H1 (cell line): ENCODE results near the gene CRYGN. TPM values are rescaled to one million over a fixed set of nuclear protein-coding genes. Genes with fewer than 3 reads are reported as not detected.

Experiments used
- CTCF ChIA-PET: fragments of 300-600 bp; sonication (Branson Sonifier 250); formaldehyde crosslinking; loops from one replicate; lab custom pipeline; 2021; ENCODE audit not compliant: partially characterized antibody; lab: Charles Lee
- POLR2A ChIA-PET: fragments of 300-600 bp; sonication (Branson Sonifier 250); formaldehyde crosslinking; loops from one replicate; lab custom pipeline; 2021; ENCODE audit warnings: inconsistent platforms; ENCODE audit not compliant: partially characterized antibody; lab: Charles Lee
- DNase-seq, 2 experiments: peaks; one replicate each; pipeline versions ENCODE4 v3.0.0 to v3.0.0-alpha.2; 2010 to 2022; ENCODE audit warnings: low spot score in 2 of 2, low read depth in 1 of 2, mixed read lengths in 1 of 2
- FAIRE-seq: peaks from 2 replicates; lab custom pipeline; 2011; peaks lifted over from hg19 to GRCh38; lab: Jason Lieb, UNC
- H2AFZ ChIP-seq: 2 replicates; pipeline ENCODE4 v1.8.1; 2012; ENCODE audit warnings: low read length, inconsistent platforms
- H2AK5ac ChIP-seq: 2 replicates; pipeline ENCODE4 v1.6.1; 2013; ENCODE audit warnings: low read depth, low read length
- H2BK120ac ChIP-seq: replicated peaks from 2 replicates; pipeline ENCODE3; 2013; ENCODE audit warnings: low read depth, low read length, inconsistent platforms
- H2BK12ac ChIP-seq: 2 replicates; pipeline ENCODE4 v1.6.1; 2013; ENCODE audit warnings: low read depth, low read length
- H2BK15ac ChIP-seq: 2 replicates; pipeline ENCODE4 v1.6.1; 2013; ENCODE audit warnings: low read length
- H2BK20ac ChIP-seq: 2 replicates; pipeline ENCODE4 v1.6.1; 2013; ENCODE audit warnings: low read length
- H2BK5ac ChIP-seq: 2 replicates; pipeline ENCODE4 v1.6.1; 2013; ENCODE audit warnings: low read depth, low read length
- H3K14ac ChIP-seq: 2 replicates; pipeline ENCODE4 v1.6.1; 2013; ENCODE audit warnings: inconsistent platforms; ENCODE audit not compliant: insufficient read length
- H3K18ac ChIP-seq: 2 replicates; pipeline ENCODE4 v1.6.1; 2013; ENCODE audit warnings: low read length; ENCODE audit errors: extremely low read depth
- H3K23ac ChIP-seq: 2 replicates; pipeline ENCODE4 v1.6.1; 2013; ENCODE audit warnings: inconsistent platforms; ENCODE audit not compliant: insufficient read length
- H3K23me2 ChIP-seq: 2 replicates; pipeline ENCODE4 v1.6.1; 2013; ENCODE audit warnings: low read depth, low read length
- H3K27ac ChIP-seq: 2 replicates; pipeline ENCODE4 v1.6.1; 2011; ENCODE audit warnings: low read depth, low read length, inconsistent platforms
- H3K27me3 ChIP-seq, 4 experiments: replicated peaks in 1 of 4; 1 replicate in 1 of 4; 2 replicates in 3 of 4; pipeline versions ENCODE4 v1.6.1 to v1.8.1; 2011 to 2013; ENCODE audit warnings: low read length in 3 of 4, mild to moderate bottlenecking in 3 of 4, inconsistent platforms in 2 of 4, mixed read lengths in 2 of 4, moderate library complexity in 1 of 4; ENCODE audit not compliant: control insufficient read depth in 3 of 4, insufficient read depth in 3 of 4; ENCODE audit errors: extremely low read depth in 1 of 4
- H3K36me3 ChIP-seq, 4 experiments: 2 replicates each; pipeline versions ENCODE4 v1.6.1 to v1.8.1; 2011 to 2013; ENCODE audit warnings: mild to moderate bottlenecking in 4 of 4, low read length in 3 of 4, moderate library complexity in 2 of 4, control low read depth in 1 of 4, inconsistent platforms in 1 of 4; ENCODE audit not compliant: insufficient read depth in 4 of 4, control insufficient read depth in 2 of 4
- H3K4ac ChIP-seq: replicated peaks from 2 replicates; pipeline ENCODE3; 2013; ENCODE audit warnings: low read length, low read depth, mixed read lengths, inconsistent platforms; ENCODE audit not compliant: insufficient read length
- H3K4me1 ChIP-seq, 4 experiments: replicated peaks in 1 of 4; 1 replicate in 1 of 4; 2 replicates in 3 of 4; pipeline versions ENCODE4 v1.6.1 to v1.8.1; 2011 to 2013; ENCODE audit warnings: low read length in 3 of 4, inconsistent platforms in 2 of 4, mixed read lengths in 1 of 4; ENCODE audit not compliant: insufficient read depth in 4 of 4, control insufficient read depth in 3 of 4
- H3K4me2 ChIP-seq, 2 experiments: 2 replicates each; pipeline versions ENCODE4 v1.6.1 to v1.8.1; 2011 to 2013; ENCODE audit warnings: low read depth in 2 of 2, low read length in 2 of 2, control low read depth in 1 of 2, inconsistent platforms in 1 of 2, mild to moderate bottlenecking in 1 of 2; ENCODE audit not compliant: insufficient read depth in 1 of 2
- H3K4me3 ChIP-seq, 4 experiments: fragments of 200-600, 300-600 bp in 1 of 4; sonication (generic), shearing (Covaris generic), sonication (Bioruptor Twin) in 1 of 4; 2 replicates each; pipeline versions ENCODE4 v1.5.1 to v1.8.1; 2011 to 2016; ENCODE audit warnings: low read length in 4 of 4, low read depth in 3 of 4, control low read depth in 2 of 4, inconsistent platforms in 2 of 4, mild to moderate bottlenecking in 2 of 4, mixed read lengths in 1 of 4, moderate library complexity in 1 of 4; ENCODE audit not compliant: insufficient read depth in 2 of 4; ENCODE audit errors: extremely low read depth in 1 of 4
- H3K56ac ChIP-seq: replicated peaks from 2 replicates; pipeline ENCODE3; 2013; ENCODE audit warnings: low read depth, mild to moderate bottlenecking, mixed read lengths, low read length, inconsistent platforms; ENCODE audit not compliant: insufficient read length
- H3K79me1 ChIP-seq: 2 replicates; pipeline ENCODE4 v1.6.1; 2013; ENCODE audit warnings: low read depth, low read length, control low read depth
- H3K79me2 ChIP-seq, 2 experiments: 2 replicates each; pipeline versions ENCODE4 v1.6.1 to v1.8.1; 2012 to 2013; ENCODE audit warnings: low read length in 2 of 2, mild to moderate bottlenecking in 2 of 2, inconsistent platforms in 1 of 2; ENCODE audit not compliant: insufficient read depth in 2 of 2, control insufficient read depth in 1 of 2
- H3K9ac ChIP-seq, 4 experiments: replicated peaks in 1 of 4; 1 replicate in 1 of 4; 2 replicates in 3 of 4; pipeline versions ENCODE4 v1.6.1 to v1.8.1; 2011 to 2013; ENCODE audit warnings: low read depth in 3 of 4, low read length in 3 of 4, control low read depth in 2 of 4, mild to moderate bottlenecking in 2 of 4, moderate library complexity in 2 of 4, inconsistent platforms in 1 of 4; ENCODE audit errors: extremely low read depth in 1 of 4
- H3K9me3 ChIP-seq, 2 experiments: 2 replicates each; pipeline versions ENCODE4 v1.6.1 to v1.8.1; 2012 to 2013; ENCODE audit warnings: mild to moderate bottlenecking in 2 of 2, moderate library complexity in 2 of 2, control low read depth in 1 of 2, inconsistent platforms in 1 of 2, low read depth in 1 of 2, low read length in 1 of 2, mixed read lengths in 1 of 2; ENCODE audit not compliant: insufficient read depth in 2 of 2
- H4K20me1 ChIP-seq, 2 experiments: replicated peaks in 1 of 2; 2 replicates each; pipeline versions ENCODE3 to v1.8.1; 2011 to 2013; ENCODE audit warnings: inconsistent platforms in 2 of 2, low read length in 2 of 2, mild to moderate bottlenecking in 1 of 2; ENCODE audit not compliant: insufficient read depth in 2 of 2, control insufficient read depth in 1 of 2
- H4K5ac ChIP-seq: 2 replicates; pipeline ENCODE4 v1.6.1; 2013; ENCODE audit warnings: low read length, low read depth, mixed read lengths, inconsistent platforms; ENCODE audit not compliant: insufficient read length
- H4K8ac ChIP-seq: 2 replicates; pipeline ENCODE4 v1.8.0; 2013; ENCODE audit warnings: mild to moderate bottlenecking, moderate library complexity, low read length, inconsistent platforms; ENCODE audit not compliant: insufficient read depth; ENCODE audit errors: extremely low read depth
- H4K91ac ChIP-seq: replicated peaks from 2 replicates; pipeline ENCODE3; 2013; ENCODE audit warnings: low read length, mixed read lengths, inconsistent platforms; ENCODE audit not compliant: insufficient read length
- ASH2L ChIP-seq: fragments of 200-600, 300-600 bp; sonication (generic); IDR thresholded peaks from one replicate; pipeline ENCODE4 v1.7.1; 2017; ENCODE audit warnings: low read length
- CREB1 ChIP-seq: IDR thresholded peaks from 2 replicates; pipeline ENCODE4 v1.6.1; 2012; ENCODE audit warnings: inconsistent platforms
- HDAC2 ChIP-seq, 2 experiments: fragments of 300-600 bp in 1 of 2; sonication (generic) in 1 of 2; IDR thresholded peaks; 2 replicates each; pipeline ENCODE4 v1.6.1; 2011 to 2012; ENCODE audit warnings: low read depth in 2 of 2, low read length in 2 of 2, mild to moderate bottlenecking in 2 of 2, moderate library complexity in 2 of 2, borderline replicate concordance in 1 of 2, inconsistent platforms in 1 of 2
- PHF8 ChIP-seq: fragments of 200-600 bp; sonication (generic); conservative IDR thresholded peaks from 2 replicates; pipeline ENCODE4 v1.7.1; 2012; ENCODE audit warnings: low read depth, mild to moderate bottlenecking, inconsistent platforms, low read length, moderate library complexity
- POLR2A ChIP-seq, 2 experiments: IDR thresholded peaks; 1 replicate in 1 of 2; 2 replicates in 1 of 2; pipeline ENCODE4 v1.6.1; 2011; ENCODE audit warnings: low read depth in 2 of 2, low read length in 2 of 2, mild to moderate bottlenecking in 2 of 2; ENCODE audit errors: control extremely low read depth in 1 of 2
- RAD21 ChIP-seq, 2 experiments: IDR thresholded peaks in 1 of 2; conservative IDR thresholded peaks in 1 of 2; 2 replicates each; pipeline ENCODE4 v1.6.1; 2011; ENCODE audit warnings: low read depth in 2 of 2, low read length in 2 of 2, improper control_type of control experiment in 1 of 2, inconsistent platforms in 1 of 2, mild to moderate bottlenecking in 1 of 2, moderate library complexity in 1 of 2
- TAF1 ChIP-seq: IDR thresholded peaks from 2 replicates; pipeline ENCODE4 v1.6.1; 2011; ENCODE audit warnings: mild to moderate bottlenecking, low read depth, low read length
- WGBS, 2 experiments: shearing (Covaris generic) in 1 of 2; methylation state at CpG; one replicate each; pipeline versions ENCODE4 v1.1.6 to v1.1.7; 2013 to 2015; ENCODE audit warnings: low lambda C conversion rate in 2 of 2, mixed read lengths in 2 of 2, inconsistent platforms in 1 of 2, low coverage in 1 of 2, missing lambda C conversion rate in 1 of 2; ENCODE audit not compliant: insufficient replicate concordance in 2 of 2, insufficient coverage in 1 of 2, insufficient read length in 1 of 2; ENCODE audit errors: extremely low coverage in 1 of 2, missing lambda C conversion rate in 1 of 2; 5-methylcytosine and 5-hydroxymethylcytosine counted together
- polyA plus RNA-seq, 7 experiments: library from polyadenylated mRNA; depleted of rRNA in 3 of 7; stranded (reverse) in 5 of 7; unstranded in 2 of 7; fragments of >200 nt in 5 of 7; fragments of 200-250 nt in 2 of 7; gene quantifications; 1 replicate in 5 of 7; 2 replicates in 1 of 7; 4 replicates in 1 of 7; pipeline versions ENCODE4 v1.2.1 to v1.2.3, GENCODE V29; 2011 to 2013; ENCODE audit warnings: missing spikeins in 2 of 7, mixed read lengths in 2 of 7
- total RNA-seq: library from RNA; stranded (reverse); fragmentation: NEBNext Ultra II Directional; extraction: Animal tissue kit (Norgen Biotek cat#: 25700); gene quantifications from 2 replicates; pipeline ENCODE4 v1.2.1, GENCODE V29; 2021
- TF ChIP-seq, protein P1 (sequence below): IDR thresholded peaks from 2 replicates; pipeline ENCODE4 v1.6.1; 2012; ENCODE audit warnings: inconsistent platforms

CRYGN gene
- total and polyA plus RNA-seq, 2 of the 8 experiments (the other 6 are each of a cell fraction or from before 2014, with no cell fraction given) = 0.98 to 1.6 TPM

DNA sequence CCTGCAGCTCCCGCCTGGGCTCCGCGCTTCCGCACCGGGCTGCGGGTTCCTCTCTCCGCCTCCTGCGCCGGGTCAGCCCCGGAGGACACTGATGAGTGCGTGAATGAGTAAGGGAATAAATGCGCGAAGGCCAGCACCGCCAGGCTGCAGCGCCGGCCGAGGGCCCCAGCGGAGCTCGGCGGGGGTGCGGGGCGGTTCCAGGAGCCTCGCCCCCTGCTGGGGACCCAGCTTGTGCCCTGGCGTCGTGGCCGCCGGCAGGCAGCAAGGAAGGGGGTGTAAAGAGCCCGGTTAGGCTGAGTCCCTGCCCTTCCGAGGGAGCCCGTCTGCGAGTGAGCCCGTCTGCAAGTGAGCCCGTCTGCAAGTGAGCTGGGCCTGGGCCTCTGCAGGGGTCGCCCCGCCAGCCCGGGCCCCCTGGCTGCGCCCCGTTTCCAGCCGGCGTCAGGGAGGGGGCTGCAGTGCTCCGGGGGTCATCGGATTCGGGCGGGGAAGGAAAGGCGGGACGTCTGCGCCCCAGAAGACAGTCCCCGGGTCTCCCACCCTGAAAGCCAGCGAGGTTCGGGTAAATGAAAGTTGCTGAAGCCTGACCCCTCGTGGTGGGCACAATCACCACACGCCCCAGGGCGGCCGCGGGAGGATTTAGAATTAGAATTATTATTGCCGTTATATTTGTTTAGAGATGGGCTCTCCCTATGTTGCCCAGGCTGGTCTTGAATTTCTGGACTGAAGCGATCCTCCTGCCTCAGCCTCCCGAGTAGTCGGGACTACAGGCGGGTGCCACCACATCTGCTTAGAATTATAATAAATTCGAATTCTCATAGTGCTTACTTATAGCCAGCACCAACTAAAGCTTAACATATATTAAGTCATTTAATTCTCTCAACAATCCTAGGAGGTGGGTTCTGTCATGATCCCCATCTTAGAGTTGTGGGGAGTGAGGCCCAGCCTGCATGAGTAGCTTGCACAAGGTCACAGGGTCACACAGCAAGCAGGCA is 8.6 kb upstream of the CRYGN start:
- no peak overlapping the region for H3K14ac ChIP-seq
- no peak overlapping the region for H3K4ac ChIP-seq
- H4K8ac ChIP-seq = peak overlapping the region; percentile 80; the same call in 1 of the 2 replicates
- DNase-seq (peak in 1 of 2 experiments; percentile 90), FAIRE-seq (no peak)
- peak overlapping the region; percentile 72; the same call in 1 of the 2 replicates for H2BK15ac ChIP-seq
- 8% methylated on average over 50 of the region's 61 CpGs; no CpG with 5 or more reads in 1 of the 2 experiments for WGBS, 2 experiments
- CTCF ChIA-PET = interaction anchor here (0.7 to 13.7 kb wide), 54 partner anchors 9 to 311 kb away, joined by 3 to 185 read pairs (median 4); partner anchors contain the start of gene CRYGN
- H3K56ac ChIP-seq = no peak overlapping the region
- peak overlapping the region; percentile 65 for H4K91ac ChIP-seq
- peak overlapping the region; percentile 62 to 95 for H3K4me2 ChIP-seq
- 0 out of 2 replicates have a peak overlapping the region, but pooled peaks have one; percentile 30 for H2BK5ac ChIP-seq
- H3K27ac ChIP-seq = no peak overlapping the region
- peaks cover 0 to 16% (median 7%) of the 10 kb centered on the region in 4 experiments; a peak in 5 of 7 replicates for H3K4me1 ChIP-seq
- H3K23ac ChIP-seq = no peak overlapping the region
- no peaks in the 10 kb centered on the region for H4K20me1 ChIP-seq
- no peaks in the 10 kb centered on the region for H3K79me1 ChIP-seq
- H2BK120ac ChIP-seq = no peak overlapping the region
- H3K9ac ChIP-seq = peak overlapping the region in 1 of 4 experiments; percentile 29; a peak in 2 of 7 replicates
- H2BK20ac ChIP-seq = peak overlapping the region; percentile 48; the same call in 1 of the 2 replicates
- no peak overlapping the region; the same call in 1 of the 2 replicates for H2AFZ ChIP-seq
- H3K23me2 ChIP-seq = no peaks in the 10 kb centered on the region; the same call in 1 of the 2 replicates
- peak overlapping the region; percentile 20 to 62 (median 44) for H3K4me3 ChIP-seq
- H3K18ac ChIP-seq = peak overlapping the region; percentile 48
- H3K9me3 ChIP-seq = no peaks in the 10 kb centered on the region
- H3K79me2 ChIP-seq = no peaks in the 10 kb centered on the region
- no peak overlapping the region for H2BK12ac ChIP-seq
- POLR2A ChIA-PET = interaction anchor here (1.0 to 2.3 kb wide), 7 partner anchors 8 to 80 kb away, joined by 3 to 8 read pairs (median 4); partner anchors contain the start of gene CRYGN
- no peak overlapping the region for H4K5ac ChIP-seq
- no peak overlapping the region for H2AK5ac ChIP-seq
- H3K36me3 ChIP-seq = no peaks in the 10 kb centered on the region
- H3K27me3 ChIP-seq = peaks cover 0 to 12% (median 7%) of the 10 kb centered on the region in 4 experiments; a peak in 5 of 7 replicates
- TF ChIP-seq CREB1 (0 out of 2 replicates have a peak, but pooled peaks have one; percentile 20), PHF8 (0 out of 2 replicates have a peak, but pooled peaks have one; percentile 27), POLR2A (IDR thresholded peaks at IDR 0.05; ENCODE audit: control extremely low read depth in 1 of 2, low read depth in 2 of 2, low read length in 2 of 2) (no peak), RAD21 (IDR thresholded peaks at IDR 0.05 in 1 of 2, conservative IDR thresholded peaks at IDR 0.05 in 1 of 2; ENCODE audit: low read depth in 2 of 2, low read length in 2 of 2) (peak; percentile 81 to 82), ASH2L (peak; percentile 59), TAF1 (0 out of 2 replicates have a peak, but pooled peaks have one; percentile 14), HDAC2 (IDR thresholded peaks at IDR 0.05; ENCODE audit: borderline replicate concordance in 1 of 2, low read depth in 2 of 2, low read length in 2 of 2) (0 out of 4 replicates have a peak, but pooled peaks have one; percentile 29 to 34)
- TF ChIP-seq, protein P1, sequence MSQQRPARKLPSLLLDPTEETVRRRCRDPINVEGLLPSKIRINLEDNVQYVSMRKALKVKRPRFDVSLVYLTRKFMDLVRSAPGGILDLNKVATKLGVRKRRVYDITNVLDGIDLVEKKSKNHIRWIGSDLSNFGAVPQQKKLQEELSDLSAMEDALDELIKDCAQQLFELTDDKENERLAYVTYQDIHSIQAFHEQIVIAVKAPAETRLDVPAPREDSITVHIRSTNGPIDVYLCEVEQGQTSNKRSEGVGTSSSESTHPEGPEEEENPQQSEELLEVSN = peak; percentile 71; the same call in 1 of the 2 replicates
